OCI-LY3 (cell line): ENCODE results near the gene KLHL18.
"Not testable (repeated sequence)": the region's sequence is repeated elsewhere in the genome, so short reads cannot be mapped to it uniquely, and the experiment has no call there.

Experiments used
- H2AFZ ChIP-seq: fragments of 200-600, 300-600 bp; shearing (Covaris generic); 2 replicates; pipeline ENCODE4 v1.6.0; 2014; ENCODE audit warnings: antibody characterized with exemption, low read depth, low read length
- H3K27ac ChIP-seq: fragments of 200-600, 300-600 bp; sonication (generic); 2 replicates; pipeline ENCODE4 v1.5.1; 2014; ENCODE audit warnings: mild to moderate bottlenecking, low read length, moderate library complexity, mixed read lengths
- H3K27me3 ChIP-seq: fragments of 200-600, 300-600 bp; sonication (generic); 2 replicates; pipeline ENCODE4 v1.6.1; 2014; ENCODE audit warnings: low read depth, low read length, mixed read lengths
- H3K36me3 ChIP-seq: fragments of 200-600, 300-600 bp; sonication (generic); replicated peaks from 2 replicates; pipeline ENCODE3; 2014; ENCODE audit warnings: low read depth, low read length, mixed read lengths
- H3K4me1 ChIP-seq: fragments of 300-600, 200-600 bp; sonication (generic); 2 replicates; pipeline ENCODE4 v1.6.1; 2014; ENCODE audit warnings: low read length, mixed read lengths
- H3K4me2 ChIP-seq: fragments of 200-600, 300-600 bp; sonication (generic); 2 replicates; pipeline ENCODE4 v1.6.1; 2014; ENCODE audit warnings: low read length, mixed read lengths
- H3K4me3 ChIP-seq: fragments of 300-600, 200-600 bp; sonication (generic); 2 replicates; pipeline ENCODE4 v1.5.1; 2014; ENCODE audit warnings: antibody characterized with exemption, mild to moderate bottlenecking, low read length, moderate library complexity
- H3K79me2 ChIP-seq: fragments of 300-600, 200-600 bp; shearing (Covaris generic); 2 replicates; pipeline ENCODE4 v1.6.1; 2014; ENCODE audit warnings: mild to moderate bottlenecking, low read length, mixed read lengths
- H3K9ac ChIP-seq: fragments of 300-600, 200-600 bp; shearing (Covaris generic); 2 replicates; pipeline ENCODE4 v1.6.0; 2014; ENCODE audit warnings: mild to moderate bottlenecking, low read length, moderate library complexity
- H3K9me3 ChIP-seq: fragments of 200-600, 300-600 bp; shearing (Covaris generic); 2 replicates; pipeline ENCODE4 v1.6.1; 2014; ENCODE audit warnings: low read length, mixed read lengths; ENCODE audit not compliant: insufficient read depth
- H4K20me1 ChIP-seq: fragments of 200-600, 300-600 bp; sonication (generic); 2 replicates; pipeline ENCODE4 v1.6.1; 2016; ENCODE audit warnings: low read length, mixed read lengths; ENCODE audit not compliant: insufficient read depth
- CTCF ChIP-seq: fragments of 200-600, 300-600 bp; sonication (generic); IDR thresholded peaks from 2 replicates; pipeline ENCODE4 v1.5.1; 2014; ENCODE audit warnings: antibody characterized with exemption, low read length, low read depth
- EZH2phosphoT487 ChIP-seq: fragments of 200-600 bp; shearing (Covaris generic); IDR thresholded peaks from 2 replicates; pipeline ENCODE4 v1.6.1; 2018; ENCODE audit warnings: antibody characterized with exemption, mixed run types, low read depth

KLHL18 gene

DNA sequence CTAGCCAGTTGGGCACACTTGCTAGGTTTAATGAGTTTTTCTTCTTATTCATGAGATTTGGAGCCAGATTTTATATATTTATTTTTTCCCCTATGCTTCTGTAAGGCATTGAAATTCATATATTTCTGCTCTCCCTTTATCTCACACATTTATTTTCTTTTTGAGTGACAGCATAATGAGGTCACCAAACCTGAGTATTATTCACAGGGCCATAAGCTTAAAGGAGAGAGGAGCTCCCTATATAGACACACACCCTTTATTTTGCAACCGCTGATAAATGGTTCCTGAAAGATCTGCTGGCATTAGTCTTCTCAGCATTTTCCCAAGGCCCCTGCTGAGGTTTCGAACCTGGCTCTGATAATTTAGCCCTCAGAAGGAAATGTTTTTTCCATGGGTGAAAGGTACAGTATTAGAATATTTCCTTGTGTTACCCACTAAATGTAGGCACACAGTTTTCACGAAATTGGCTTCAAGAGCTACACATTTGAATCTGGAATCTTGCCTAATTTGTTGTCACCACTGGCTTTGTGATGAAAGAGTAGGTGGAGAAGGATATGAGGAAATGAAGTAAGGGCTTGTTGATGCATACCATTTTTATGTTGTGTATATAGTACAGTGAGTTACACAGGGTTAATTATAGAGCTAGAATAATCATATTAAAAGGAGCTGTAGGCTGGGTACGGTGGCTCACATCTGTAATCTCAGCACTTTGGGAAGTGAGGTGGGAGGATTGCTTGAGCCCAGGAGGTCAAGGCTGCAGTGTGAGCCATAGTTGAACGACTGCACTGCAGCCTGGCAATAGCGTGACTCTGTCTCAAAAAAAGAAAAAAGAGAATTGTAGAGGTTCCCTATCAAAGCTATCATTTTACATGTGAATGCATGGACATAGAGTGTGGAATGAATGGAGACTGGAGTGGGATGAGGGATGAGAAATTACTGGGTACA is 6.5 kb downstream of the KLHL18 start:
- Histone ChIP-seq H3K27ac (no peak overlapping the region), H3K9me3 (no peaks in the 10 kb centered on the region), H3K4me2 (no peak overlapping the region), H3K27me3 (no peaks in the 10 kb centered on the region), H3K4me3 (no peak overlapping the region), H3K4me1 (peaks cover 21% of the 10 kb centered on the region), H3K79me2 (peaks cover 48% of the 10 kb centered on the region), H2AFZ (no peak overlapping the region), H3K36me3 (peaks cover 6% of the 10 kb centered on the region), H3K9ac (no peak overlapping the region), H4K20me1 (peaks cover 4% of the 10 kb centered on the region; the same call in 1 of the 2 replicates)
- no peak for TF ChIP-seq CTCF
- no peak for TF ChIP-seq EZH2phosphoT487

DNA sequence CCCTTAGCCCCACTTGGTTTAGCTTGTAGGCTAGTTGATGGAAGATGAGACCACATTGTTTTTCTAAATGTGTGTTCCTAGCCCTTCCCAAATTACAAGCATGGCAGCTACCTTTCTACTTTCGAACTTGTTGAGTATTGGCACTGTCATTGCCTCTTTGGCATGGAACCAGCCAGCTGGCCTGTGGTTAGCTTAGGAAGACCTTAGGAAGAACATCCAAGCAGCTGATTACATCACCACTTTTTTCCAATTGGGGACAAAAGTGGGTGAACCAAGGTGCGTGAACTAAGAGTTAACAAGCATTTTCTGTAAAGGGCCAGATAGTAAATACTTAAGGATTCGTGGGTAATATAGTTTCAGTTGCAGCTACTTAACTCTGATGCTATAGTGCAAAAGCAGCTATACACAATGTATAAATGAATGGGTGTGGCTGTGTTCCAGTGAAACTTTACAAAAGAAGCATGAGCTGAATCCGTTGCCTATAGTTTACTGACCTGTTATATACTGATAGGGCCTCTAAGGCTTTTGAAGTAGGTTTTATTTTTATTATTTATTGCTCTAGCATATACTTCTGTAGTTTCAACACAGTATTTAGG is 8.5 kb downstream of the KLHL18 start:
- H3K27me3 ChIP-seq: no peaks in the 10 kb centered on the region
- TF ChIP-seq EZH2phosphoT487 (no peak), CTCF (no peak)

GRCh38 chr3:47291754-47292420 is 9.1 kb downstream of the KLHL18 start:
- not testable (repeated sequence) for H3K4me3 ChIP-seq, H4K20me1 ChIP-seq, H2AFZ ChIP-seq, H3K36me3 ChIP-seq, H3K27me3 ChIP-seq, H3K4me1 ChIP-seq, H3K9me3 ChIP-seq, H3K9ac ChIP-seq, H3K4me2 ChIP-seq
- Histone ChIP-seq H3K27ac (peak overlapping the region; percentile 21; the same call in 1 of the 2 replicates), H3K79me2 (peaks cover 25% of the 10 kb centered on the region)

More for the DNA sequence above, 8.5 kb downstream of the KLHL18 start:
- Histone ChIP-seq H3K27ac (no peak overlapping the region), H2AFZ (no peak overlapping the region), H3K9me3 (no peaks in the 10 kb centered on the region), H4K20me1 (peaks cover 4% of the 10 kb centered on the region; the same call in 1 of the 2 replicates), H3K79me2 (peaks cover 31% of the 10 kb centered on the region), H3K9ac (no peak overlapping the region), H3K4me3 (no peak overlapping the region), H3K4me2 (no peak overlapping the region), H3K4me1 (peaks cover 9% of the 10 kb centered on the region), H3K36me3 (peaks cover 6% of the 10 kb centered on the region)

DNA sequence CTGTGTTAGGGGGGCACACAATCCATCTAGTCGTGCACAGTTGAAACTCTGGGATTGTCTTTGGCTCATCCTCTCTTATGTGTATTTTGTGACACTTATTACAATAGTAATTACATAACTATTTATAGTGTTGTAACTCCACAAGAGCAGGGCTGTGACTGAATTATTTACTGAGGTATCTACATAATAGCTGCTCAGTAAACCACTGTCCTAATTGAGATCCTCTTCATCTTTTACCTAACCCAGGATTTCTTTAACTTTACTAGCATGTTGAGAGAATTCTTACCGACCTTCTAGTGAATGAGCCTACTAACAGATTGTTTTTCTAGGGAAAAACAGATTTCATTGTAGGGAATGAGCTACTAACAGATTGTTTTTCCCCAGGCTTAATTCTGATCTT is 11.1 kb downstream of the KLHL18 start:
- H3K36me3 ChIP-seq: peaks cover 8% of the 10 kb centered on the region
- no peak overlapping the region for H3K9ac ChIP-seq
- no peaks in the 10 kb centered on the region for H3K9me3 ChIP-seq
- H3K4me2 ChIP-seq: no peak overlapping the region
- H3K4me3 ChIP-seq: no peak overlapping the region
- peaks cover 9% of the 10 kb centered on the region for H3K4me1 ChIP-seq
- TF ChIP-seq EZH2phosphoT487 (no peak), CTCF (no peak)
- H3K27ac ChIP-seq: no peak overlapping the region
- H3K79me2 ChIP-seq: peaks cover 15% of the 10 kb centered on the region
- H3K27me3 ChIP-seq: no peaks in the 10 kb centered on the region
- peaks cover 4% of the 10 kb centered on the region; the same call in 1 of the 2 replicates for H4K20me1 ChIP-seq
- H2AFZ ChIP-seq: no peak overlapping the region
